ES-I3 (cell line): ENCODE results near the gene FOXA2.

Experiments
- H3K36me3 ChIP-seq: 2 replicates; pipeline ENCODE4 v1.6.1; 2013; ENCODE audit warnings: mild to moderate bottlenecking, low read length, control low read depth, moderate library complexity; ENCODE audit not compliant: insufficient read depth
- H3K4me1 ChIP-seq: 2 replicates; pipeline ENCODE4 v1.6.1; 2013; ENCODE audit warnings: mild to moderate bottlenecking, control low read depth, low read length; ENCODE audit not compliant: insufficient read depth
- H3K9ac ChIP-seq: 2 replicates; pipeline ENCODE4 v1.6.1; 2013; ENCODE audit warnings: low read depth, mild to moderate bottlenecking, low read length, moderate library complexity
- H3K9me3 ChIP-seq: 2 replicates; pipeline ENCODE4 v1.6.1; 2013; ENCODE audit warnings: mild to moderate bottlenecking, low read length, moderate library complexity; ENCODE audit not compliant: control insufficient read depth, insufficient read depth

FOXA2 gene

DNA sequence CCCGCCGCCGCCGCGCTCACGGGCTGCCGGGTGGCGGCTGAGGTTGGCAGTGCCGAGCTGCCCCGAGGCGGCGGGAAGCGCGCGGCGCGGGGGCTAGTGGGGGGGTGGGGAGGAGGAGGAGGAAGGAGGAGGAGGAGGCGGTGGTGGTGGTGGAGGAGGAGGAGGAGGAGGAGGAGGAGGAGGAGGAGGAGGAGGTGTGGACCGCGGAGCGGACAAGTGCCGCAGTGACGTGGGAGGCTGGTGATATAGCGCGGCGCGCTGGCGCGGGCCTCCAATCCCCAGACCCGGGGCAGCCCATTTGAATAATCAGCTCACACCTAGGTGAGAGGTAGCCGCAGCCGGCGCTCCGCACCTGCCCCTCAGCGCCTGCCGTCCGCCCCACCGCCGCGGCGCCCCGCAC, at the start of gene FOXA2:
TSS of gene FOXA2 (minus strand) at position 51 of the 400 bp plus-strand sequence. CDS start 294 bp downstream, outside the sequence.
- H3K4me1 ChIP-seq = peaks cover 3% of the 10 kb centered on the region
- no peaks in the 10 kb centered on the region; the same call in none of the 2 replicates for H3K9me3 ChIP-seq
- no peaks in the 10 kb centered on the region for H3K36me3 ChIP-seq
- peak within 1 kb of the TSS; percentile 47; the same call in 1 of the 2 replicates for H3K9ac ChIP-seq

DNA sequence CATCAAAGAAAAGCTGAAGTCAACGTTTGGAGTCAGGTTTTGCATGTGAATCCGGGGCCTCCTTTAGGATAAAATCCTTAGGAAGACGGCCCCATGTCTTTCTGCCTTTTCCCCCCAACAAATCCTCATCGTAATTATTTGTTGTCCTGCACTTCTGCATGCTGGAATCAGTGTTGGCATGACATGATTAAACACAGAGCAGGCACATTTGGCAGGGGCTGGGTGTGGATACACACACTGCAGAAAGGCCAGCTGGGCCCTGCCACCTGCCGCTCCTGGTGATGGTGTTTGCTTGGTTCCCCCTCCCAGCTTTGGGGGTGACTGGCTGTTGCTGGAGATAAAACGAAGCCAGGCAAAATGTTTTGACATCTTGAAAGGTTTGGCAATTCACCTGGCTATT, 46.3 kb upstream of the FOXA2 start:
- Histone ChIP-seq H3K36me3 (no peaks in the 10 kb centered on the region), H3K4me1 (peaks cover 4% of the 10 kb centered on the region; the same call in 1 of the 2 replicates), H3K9ac (no peak overlapping the region), H3K9me3 (no peaks in the 10 kb centered on the region)

DNA sequence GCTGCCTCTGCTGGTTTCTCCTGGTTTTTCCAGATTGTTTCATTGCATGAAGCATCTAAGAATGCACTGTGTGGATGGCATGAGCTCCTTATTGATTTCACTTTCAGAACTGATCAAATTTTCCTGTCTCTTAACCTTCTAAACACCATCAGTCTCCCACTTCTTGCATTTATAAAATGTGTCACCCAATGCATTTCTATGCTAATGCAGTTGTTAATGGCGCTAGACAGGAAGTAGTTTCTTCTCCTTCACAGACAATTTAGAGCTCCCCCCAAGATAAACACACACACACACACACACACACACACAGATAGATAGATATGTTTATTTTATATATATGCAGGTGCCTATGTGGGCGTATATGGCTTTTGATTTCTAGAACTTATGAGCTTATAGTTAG, 45.6 kb upstream of the FOXA2 start:
- Histone ChIP-seq H3K9me3 (no peaks in the 10 kb centered on the region), H3K9ac (no peak overlapping the region), H3K36me3 (no peaks in the 10 kb centered on the region), H3K4me1 (peaks cover 4% of the 10 kb centered on the region; the same call in 1 of the 2 replicates)

DNA sequence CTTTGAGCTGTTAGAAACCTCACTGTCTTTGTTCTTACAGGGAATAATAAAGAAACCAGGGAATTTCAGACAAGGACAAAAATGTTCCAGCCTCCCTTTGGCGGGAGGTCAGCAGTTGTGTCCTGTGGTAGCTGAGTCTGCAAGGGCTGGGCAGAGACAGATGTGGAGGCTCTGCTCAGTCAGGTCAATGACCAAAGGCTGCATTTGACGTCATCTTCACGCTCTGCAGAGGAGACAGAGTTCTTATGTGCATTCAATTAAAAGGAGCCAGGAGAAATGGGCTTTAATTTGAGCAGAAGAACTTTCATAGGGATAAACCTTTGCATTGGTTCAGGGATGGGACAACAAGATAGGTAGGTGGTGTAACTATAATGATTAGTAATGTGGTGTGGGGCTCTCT, 45.1 kb upstream of the FOXA2 start:
- Histone ChIP-seq H3K9ac (no peak overlapping the region), H3K36me3 (no peaks in the 10 kb centered on the region), H3K4me1 (peaks cover 4% of the 10 kb centered on the region; the same call in 1 of the 2 replicates), H3K9me3 (no peaks in the 10 kb centered on the region)

DNA sequence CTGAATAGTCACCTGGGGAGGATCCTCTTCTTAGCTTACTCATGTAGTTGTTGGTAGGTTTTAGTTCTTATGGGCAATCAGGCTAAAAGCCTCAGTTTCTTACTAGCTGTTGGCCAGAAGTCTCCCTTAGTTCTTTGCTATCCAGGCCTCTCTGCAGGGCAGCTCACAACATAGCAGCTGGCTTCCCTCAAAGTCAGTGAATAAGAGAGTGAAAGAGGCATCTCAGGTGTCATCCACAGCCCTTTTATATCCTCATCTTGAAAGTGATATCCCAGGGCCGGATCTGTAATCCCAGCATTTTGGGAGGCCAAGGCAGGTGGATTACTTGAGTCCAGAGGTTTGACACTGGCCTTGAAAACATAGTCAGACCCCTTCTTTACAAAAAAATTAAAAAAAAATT, 42.1 kb upstream of the FOXA2 start:
- H3K9me3 ChIP-seq = no peaks in the 10 kb centered on the region
- no peaks in the 10 kb centered on the region for H3K36me3 ChIP-seq
- peaks cover 4% of the 10 kb centered on the region; the same call in 1 of the 2 replicates for H3K4me1 ChIP-seq
- no peak overlapping the region for H3K9ac ChIP-seq

DNA sequence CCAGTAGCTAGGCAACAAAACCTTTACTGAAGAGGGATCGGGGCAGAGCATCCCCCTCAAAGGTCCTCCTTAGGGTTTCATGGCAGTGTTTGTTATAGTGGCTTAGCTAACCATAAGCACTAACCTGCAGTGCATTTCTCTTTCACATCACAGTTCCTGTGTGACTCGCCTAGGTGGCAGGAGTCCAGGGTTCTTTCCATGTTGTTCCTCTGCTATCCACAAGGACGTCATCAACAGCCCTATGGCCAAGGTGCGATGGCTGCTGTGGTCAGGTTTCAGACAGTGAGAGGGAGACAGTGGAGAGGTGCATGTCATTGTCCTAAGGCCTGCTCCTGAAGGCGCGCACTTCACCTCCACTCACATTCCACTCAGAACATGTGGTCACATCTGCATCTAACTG, 38.8 kb upstream of the FOXA2 start:
- Histone ChIP-seq H3K9me3 (no peaks in the 10 kb centered on the region), H3K4me1 (peaks cover 12% of the 10 kb centered on the region), H3K36me3 (no peaks in the 10 kb centered on the region), H3K9ac (no peak overlapping the region)

DNA sequence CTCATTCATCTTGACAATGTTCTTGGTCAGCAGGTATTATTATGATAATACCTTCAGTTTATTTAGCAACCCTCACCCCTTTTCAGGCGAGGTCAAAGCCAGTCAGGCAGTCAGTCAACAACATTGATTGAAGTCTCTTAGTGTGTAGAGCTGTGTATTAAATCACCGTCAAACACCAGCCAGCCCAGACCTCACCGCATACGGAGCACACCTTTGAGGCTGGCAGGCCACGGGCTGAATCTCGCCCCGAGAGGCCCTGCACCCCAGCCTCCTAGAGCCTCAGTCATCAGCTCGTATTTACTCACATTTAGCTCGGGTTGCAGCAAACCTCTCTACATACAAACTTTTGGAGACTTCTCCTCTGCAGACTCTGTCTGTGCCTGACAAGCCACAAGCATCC, 36.0 kb upstream of the FOXA2 start:
- Histone ChIP-seq H3K9ac (no peak overlapping the region), H3K9me3 (no peaks in the 10 kb centered on the region), H3K4me1 (peaks cover 12% of the 10 kb centered on the region), H3K36me3 (no peaks in the 10 kb centered on the region)

DNA sequence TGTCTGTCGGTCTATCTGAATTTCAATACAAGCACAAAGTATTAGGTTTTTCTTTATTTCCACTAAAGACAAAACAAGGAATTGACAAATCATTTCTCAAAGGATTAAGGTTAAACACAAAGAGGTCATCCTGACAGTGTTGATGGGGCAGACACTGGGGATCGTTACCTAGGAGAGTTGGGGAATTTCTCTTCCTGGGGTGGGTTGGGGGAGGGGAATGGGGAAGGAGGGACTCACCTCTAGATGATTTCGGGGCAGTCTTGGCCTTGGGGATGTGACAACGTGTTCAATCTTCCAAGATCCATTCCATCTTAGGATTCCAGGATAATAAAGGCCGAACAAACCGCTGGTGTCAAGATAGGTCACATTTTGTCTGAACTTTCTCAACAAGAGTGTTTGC, 35.4 kb upstream of the FOXA2 start:
- Histone ChIP-seq H3K4me1 (peaks cover 12% of the 10 kb centered on the region), H3K9ac (no peak overlapping the region), H3K36me3 (no peaks in the 10 kb centered on the region), H3K9me3 (no peaks in the 10 kb centered on the region)

DNA sequence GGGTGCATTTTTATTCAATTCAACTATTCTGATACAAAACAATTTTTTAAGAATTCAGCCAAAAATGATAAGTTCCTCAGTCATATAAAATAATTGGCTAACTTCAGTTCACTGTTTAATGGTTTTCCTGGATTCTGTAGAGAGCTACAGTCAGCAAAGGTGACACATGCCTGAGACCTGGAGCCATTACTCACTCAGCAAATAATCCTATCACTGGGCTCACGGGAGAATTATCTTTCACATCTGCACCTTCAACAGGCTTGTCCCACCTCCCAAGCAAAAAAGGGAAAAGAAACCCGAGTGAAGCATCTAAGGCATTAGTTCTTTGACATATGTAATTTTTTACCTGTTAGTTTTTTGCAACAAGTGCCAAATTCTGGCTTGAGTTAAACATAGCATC, 34.9 kb upstream of the FOXA2 start:
- H3K9ac ChIP-seq = no peak overlapping the region
- no peaks in the 10 kb centered on the region for H3K36me3 ChIP-seq
- H3K4me1 ChIP-seq = peaks cover 12% of the 10 kb centered on the region
- H3K9me3 ChIP-seq = no peaks in the 10 kb centered on the region

DNA sequence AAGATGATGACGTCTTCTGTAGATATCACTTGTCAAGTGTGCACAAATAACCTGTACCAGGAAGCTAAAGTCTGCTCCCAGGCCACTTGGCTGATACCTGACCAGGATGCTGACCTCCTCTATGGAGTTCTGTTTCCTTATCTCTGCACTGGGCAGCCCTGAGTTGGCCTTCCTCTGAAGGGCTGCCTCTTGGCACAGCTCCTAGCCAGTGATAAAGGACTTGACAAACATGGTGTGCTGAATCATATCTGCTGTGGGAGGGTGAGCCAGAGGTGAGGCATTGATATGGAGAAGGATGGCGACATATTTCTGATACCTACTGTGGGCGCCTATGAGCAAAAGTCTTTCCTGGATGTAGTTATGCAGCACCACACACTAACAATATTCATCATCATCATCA, 32.8 kb upstream of the FOXA2 start:
- Histone ChIP-seq H3K36me3 (no peaks in the 10 kb centered on the region), H3K9me3 (no peaks in the 10 kb centered on the region), H3K4me1 (peaks cover 12% of the 10 kb centered on the region), H3K9ac (no peak overlapping the region)

DNA sequence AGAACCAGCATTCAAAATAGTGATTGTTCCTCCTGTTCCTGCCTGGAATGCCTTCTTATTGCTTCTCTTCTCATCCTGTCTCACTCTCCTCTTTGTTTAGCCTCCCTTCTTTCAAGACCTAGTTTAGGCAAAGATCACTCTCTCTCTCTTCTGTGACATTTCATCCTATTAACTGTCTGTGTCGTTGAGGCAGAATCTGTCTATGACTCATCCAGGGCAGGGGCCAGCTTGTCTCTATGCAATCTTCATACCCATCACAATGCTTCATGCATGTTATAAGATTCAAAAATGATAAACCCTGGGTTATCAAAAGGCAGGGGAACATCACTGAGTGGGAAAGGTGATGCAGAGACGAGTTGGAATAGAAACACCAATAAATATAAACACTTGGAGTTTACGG, 32.2 kb upstream of the FOXA2 start:
- H3K9ac ChIP-seq = no peak overlapping the region
- no peaks in the 10 kb centered on the region for H3K36me3 ChIP-seq
- no peaks in the 10 kb centered on the region for H3K9me3 ChIP-seq
- H3K4me1 ChIP-seq = peaks cover 12% of the 10 kb centered on the region

DNA sequence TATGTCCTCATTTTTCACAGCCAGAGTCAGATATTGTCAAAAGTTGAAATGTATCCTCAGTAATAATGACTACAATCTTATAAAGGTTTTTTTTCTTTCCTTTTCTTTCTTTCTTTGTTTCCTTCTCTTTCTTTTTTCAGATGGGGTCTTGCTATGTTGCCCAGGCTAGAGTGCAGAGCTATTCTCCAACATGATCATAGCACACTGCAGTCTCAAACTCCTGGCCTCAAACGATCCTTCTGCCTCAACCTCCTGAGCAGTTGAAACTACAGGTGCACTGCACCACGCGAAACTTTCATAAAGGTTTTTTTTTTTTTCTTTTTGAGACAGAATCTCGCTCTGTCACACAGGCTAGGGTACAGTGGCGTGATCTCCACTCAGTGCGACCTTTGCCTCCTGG, 31.1 kb upstream of the FOXA2 start:
- H3K4me1 ChIP-seq = peaks cover 8% of the 10 kb centered on the region
- no peaks in the 10 kb centered on the region for H3K36me3 ChIP-seq
- H3K9me3 ChIP-seq = no peaks in the 10 kb centered on the region
- no peak overlapping the region for H3K9ac ChIP-seq

DNA sequence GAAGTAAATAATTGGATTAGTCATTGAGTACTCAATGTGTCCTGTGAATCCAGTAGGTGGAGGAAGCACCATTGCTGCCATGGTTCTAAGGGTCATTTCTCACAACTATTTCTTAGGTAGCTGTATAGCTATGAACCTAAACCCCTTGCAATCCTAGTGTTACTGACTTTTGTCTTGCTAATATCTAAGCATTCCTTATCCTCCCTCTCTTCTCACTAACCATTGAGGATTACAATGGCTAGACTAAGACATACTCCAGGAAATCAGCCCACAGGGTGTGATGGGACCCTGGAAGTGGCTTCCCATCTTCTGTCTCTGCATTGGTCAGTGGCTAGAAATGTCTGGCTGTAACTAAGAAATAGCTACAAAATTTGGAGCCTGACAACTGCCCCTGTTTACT, 27.3 kb upstream of the FOXA2 start:
- Histone ChIP-seq H3K9me3 (no peaks in the 10 kb centered on the region), H3K4me1 (no peaks in the 10 kb centered on the region), H3K36me3 (no peaks in the 10 kb centered on the region; the same call in 1 of the 2 replicates), H3K9ac (no peak overlapping the region)

DNA sequence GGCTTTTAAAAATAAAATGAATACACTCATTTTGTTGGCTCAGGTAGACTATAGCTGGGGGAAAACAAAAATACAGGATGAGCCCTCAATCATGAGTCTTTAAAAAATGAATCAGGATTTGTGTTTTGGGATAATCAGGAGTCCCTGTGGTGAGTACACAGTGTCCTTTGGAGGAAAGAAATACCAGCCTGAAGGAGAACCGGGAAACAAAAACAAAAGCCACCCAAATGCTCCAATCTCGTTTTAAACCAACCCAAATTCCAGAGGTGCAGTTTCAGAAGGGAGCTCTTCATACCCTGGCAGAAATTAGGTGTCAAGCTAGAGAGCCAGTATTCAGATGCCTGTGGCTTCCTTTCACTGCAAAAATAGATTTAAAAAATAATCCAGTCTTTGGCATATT, 23.3 kb upstream of the FOXA2 start:
- Histone ChIP-seq H3K36me3 (no peaks in the 10 kb centered on the region; the same call in 1 of the 2 replicates), H3K9me3 (no peaks in the 10 kb centered on the region), H3K4me1 (no peaks in the 10 kb centered on the region), H3K9ac (no peak overlapping the region)

DNA sequence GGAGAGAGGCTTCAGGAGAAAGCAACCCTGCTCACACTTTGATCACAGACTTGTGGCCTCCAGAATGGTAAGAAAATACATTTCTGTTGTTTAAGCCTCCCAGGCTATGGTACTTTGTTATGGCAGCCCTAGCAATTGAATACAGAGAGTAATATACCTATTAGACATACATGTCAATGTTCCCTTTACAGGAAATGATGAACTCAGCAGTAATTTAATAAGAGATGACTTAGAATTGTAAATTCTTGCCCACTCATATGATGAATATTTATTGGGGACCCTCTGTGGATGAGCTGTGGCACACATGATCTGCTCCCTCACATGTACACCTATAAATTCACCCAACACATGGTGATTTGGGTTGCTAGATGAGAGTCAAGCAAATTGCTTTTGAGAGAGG, 20.4 kb upstream of the FOXA2 start:
- no peak overlapping the region for H3K9ac ChIP-seq
- H3K36me3 ChIP-seq = no peaks in the 10 kb centered on the region; the same call in 1 of the 2 replicates
- no peaks in the 10 kb centered on the region for H3K4me1 ChIP-seq
- no peaks in the 10 kb centered on the region for H3K9me3 ChIP-seq
